ENCODE results near the gene CCDC88C.
"Not testable (repeated sequence)": the region's sequence is repeated elsewhere in the genome, so short reads cannot be mapped to it uniquely, and the experiment has no call there.

CCDC88C gene

GRCh38 chr14:91237219-91237618, 180.4 kb downstream of the CCDC88C start:
- no peak for DNase-seq

- DNase-seq: no peak
Measured at GRCh38 chr14:91235841-91236240, 181.8 kb downstream of the CCDC88C start.

GRCh38 chr14:91234791-91235114, 182.9 kb downstream of the CCDC88C start:
- no peak for DNase-seq

GRCh38 chr14:91233936-91234790, 183.5 kb downstream of the CCDC88C start:
- DNase-seq: no peak

GRCh38 chr14:91232603-91233002, 185.0 kb downstream of the CCDC88C start:
- no peak for DNase-seq

GRCh38 chr14:91232052-91232451, 185.6 kb downstream of the CCDC88C start:
- DNase-seq: no peak

GRCh38 chr14:91231446-91231845, 186.2 kb downstream of the CCDC88C start:
- no peak for DNase-seq

GRCh38 chr14:91230397-91231035, 187.1 kb downstream of the CCDC88C start:
- no peak for DNase-seq

- peak; percentile 70 for DNase-seq
Measured at GRCh38 chr14:91229743-91230200, 187.8 kb downstream of the CCDC88C start.

GRCh38 chr14:91229005-91229382, 188.6 kb downstream of the CCDC88C start:
- DNase-seq: no peak

- DNase-seq: no peak
Measured at GRCh38 chr14:91228112-91229004, 189.3 kb downstream of the CCDC88C start.

- DNase-seq: no peak
Measured at GRCh38 chr14:91227183-91227628, 190.4 kb downstream of the CCDC88C start.

- not testable (repeated sequence) for DNase-seq
Measured at GRCh38 chr14:91226360-91226759, 191.3 kb downstream of the CCDC88C start.

GRCh38 chr14:91225025-91225424, 192.6 kb downstream of the CCDC88C start:
- no peak for DNase-seq

GRCh38 chr14:91223028-91223783, 194.4 kb downstream of the CCDC88C start:
- DNase-seq: no peak
